Panc1 (cell line): ENCODE results near the gene TPRG1L.

Experiments used
- CTCF ChIP-seq: fragments of 450-650 bp; IDR thresholded peaks from 2 replicates; pipeline ENCODE4 v1.5.1; 2017; ENCODE audit warnings: mild to moderate bottlenecking
- POLR2AphosphoS5 ChIP-seq: IDR thresholded peaks from 2 replicates; pipeline ENCODE4 v1.6.1; 2012; ENCODE audit warnings: mild to moderate bottlenecking, low read depth, low read length, moderate library complexity
- REST ChIP-seq, 2 experiments: IDR thresholded peaks; 2 replicates each; pipeline ENCODE4 v1.6.1; 2011 to 2012; ENCODE audit warnings: low read depth in 2 of 2, control low read depth in 1 of 2, low read length in 1 of 2, mild to moderate bottlenecking in 1 of 2, moderate library complexity in 1 of 2; ENCODE audit not compliant: insufficient read depth in 1 of 2
- SIN3A ChIP-seq: IDR thresholded peaks from 2 replicates; pipeline ENCODE4 v1.6.1; 2012; ENCODE audit warnings: low read depth, mild to moderate bottlenecking, low read length, moderate library complexity, borderline replicate concordance; ENCODE audit not compliant: insufficient read depth
- TCF7L2 ChIP-seq: IDR thresholded peaks from 2 replicates; pipeline ENCODE4 v1.6.1; 2011; ENCODE audit warnings: mild to moderate bottlenecking, low read depth, low read length, inconsistent platforms

- TF ChIP-seq POLR2AphosphoS5 (no peak), REST (IDR thresholded peaks at IDR 0.05; ENCODE audit: insufficient read depth in 1 of 2, low read depth in 2 of 2, low read length in 1 of 2) (no peak), CTCF (no peak), SIN3A (no peak), TCF7L2 (no peak)
Measured at GRCh38 chr1:3596663-3597598, 27.9 kb upstream of the TPRG1L start.
